Neural cell (in vitro differentiated cells): ENCODE data around the gene CADM1. TPM values are rescaled to one million over a fixed set of nuclear protein-coding genes. Genes with fewer than 3 reads are reported as not detected.

ENCODE experiments used
- H2AFZ ChIP-seq: fragments of 200-600, 300-800 bp; sonication (generic), shearing (Covaris generic); 2 replicates; pipeline ENCODE4 v1.6.0; 2014; ENCODE audit warnings: low read depth, mild to moderate bottlenecking, antibody characterized with exemption, low read length, moderate library complexity
- H3F3A ChIP-seq: fragments of 200-600 bp; shearing (Covaris generic); 2 replicates; pipeline ENCODE4 v1.6.1; 2016; ENCODE audit warnings: mild to moderate bottlenecking, moderate library complexity, mixed read lengths, antibody characterized with exemption, low read length; ENCODE audit not compliant: insufficient read depth, poor library complexity, severe bottlenecking
- H3K27ac ChIP-seq: fragments of 200-600, 300-800 bp; sonication (generic), shearing (Covaris generic); 2 replicates; pipeline ENCODE4 v1.5.1; 2014; ENCODE audit warnings: mild to moderate bottlenecking, low read length, moderate library complexity
- H3K27me3 ChIP-seq: fragments of 300-800, 200-600 bp; sonication (generic), shearing (Covaris generic); 2 replicates; pipeline ENCODE4 v1.6.0; 2014; ENCODE audit warnings: mild to moderate bottlenecking, low read depth, low read length, moderate library complexity; ENCODE audit not compliant: insufficient read depth
- H3K36me3 ChIP-seq: fragments of 300-800, 200-600 bp; sonication (generic), shearing (Covaris generic); 2 replicates; pipeline ENCODE4 v1.5.1; 2014; ENCODE audit warnings: mild to moderate bottlenecking, antibody characterized with exemption, low read length, moderate library complexity; ENCODE audit not compliant: insufficient read depth
- H3K4me2 ChIP-seq: fragments of 300-800, 200-600 bp; sonication (generic), shearing (Covaris generic); 2 replicates; pipeline ENCODE4 v1.6.0; 2014; ENCODE audit warnings: mild to moderate bottlenecking, low read length
- H3K4me3 ChIP-seq: fragments of 300-800, 200-600 bp; sonication (generic), shearing (Covaris generic); 2 replicates; pipeline ENCODE4 v1.5.1; 2014; ENCODE audit warnings: mild to moderate bottlenecking, low read length, moderate library complexity
- H3K79me2 ChIP-seq: fragments of 200-600 bp; shearing (Covaris generic); replicated peaks from 2 replicates; pipeline ENCODE4 v1.6.0; 2014; ENCODE audit warnings: mild to moderate bottlenecking, low read length, moderate library complexity; ENCODE audit not compliant: insufficient read depth
- H3K9ac ChIP-seq: fragments of 300-800, 200-600 bp; sonication (generic), shearing (Covaris generic); 2 replicates; pipeline ENCODE4 v1.6.1; 2016; ENCODE audit warnings: mild to moderate bottlenecking, low read length, mixed read lengths
- H3K9me2 ChIP-seq: fragments of 200-600 bp; shearing (Covaris generic); 2 replicates; pipeline ENCODE4 v1.6.1; 2016; ENCODE audit warnings: mild to moderate bottlenecking, low read length, mixed read lengths; ENCODE audit not compliant: insufficient read depth
- H3K9me3 ChIP-seq: fragments of 200-600, 300-800 bp; sonication (generic), shearing (Covaris generic); 2 replicates; pipeline ENCODE4 v1.6.1; 2016; ENCODE audit warnings: mild to moderate bottlenecking, mixed run types, low read length, moderate library complexity, mixed read lengths
- H4K20me1 ChIP-seq: fragments of 200-600 bp; shearing (Covaris generic); 2 replicates; pipeline ENCODE4 v1.6.1; 2016; ENCODE audit warnings: mild to moderate bottlenecking, mixed run types; ENCODE audit not compliant: insufficient read depth
- EP300 ChIP-seq: fragments of 450-650 bp; conservative IDR thresholded peaks from 2 replicates; pipeline ENCODE4 v1.6.1; 2014; ENCODE audit warnings: antibody characterized with exemption, mild to moderate bottlenecking, moderate library complexity; ENCODE audit not compliant: poor library complexity, severe bottlenecking
- EZH2 ChIP-seq: fragments of 200-600, 300-800 bp; shearing (Covaris generic), sonication (generic); IDR thresholded peaks from 2 replicates; pipeline ENCODE4 v1.6.1; 2014; ENCODE audit warnings: antibody characterized with exemption, low read length, borderline replicate concordance, mild to moderate bottlenecking; ENCODE audit not compliant: insufficient read depth, poor library complexity, severe bottlenecking
- MXI1 ChIP-seq: fragments of 450-650 bp; conservative IDR thresholded peaks from 2 replicates; pipeline ENCODE4 v1.6.1; 2014; ENCODE audit warnings: antibody characterized with exemption, mild to moderate bottlenecking; ENCODE audit not compliant: poor library complexity, severe bottlenecking
- POLR2AphosphoS5 ChIP-seq: IDR thresholded peaks from 2 replicates; pipeline ENCODE4 v1.6.1; 2012
- RAD21 ChIP-seq: fragments of 450-650 bp; conservative IDR thresholded peaks from 2 replicates; pipeline ENCODE4 v1.6.1; 2014; ENCODE audit warnings: antibody characterized with exemption, mild to moderate bottlenecking, moderate library complexity
- SMC3 ChIP-seq: fragments of 450-650 bp; conservative IDR thresholded peaks from 2 replicates; pipeline ENCODE4 v1.6.1; 2014; ENCODE audit warnings: antibody characterized with exemption, mild to moderate bottlenecking, moderate library complexity; ENCODE audit not compliant: poor library complexity
- TAF1 ChIP-seq: IDR thresholded peaks from 2 replicates; pipeline ENCODE4 v1.6.1; 2012; ENCODE audit warnings: low read depth
- polyA plus RNA-seq: library from polyadenylated mRNA; depleted of rRNA; stranded (reverse); fragments of >200 nt; gene quantifications from 2 replicates; pipeline ENCODE4 v1.2.3, GENCODE V29; 2014
- TF ChIP-seq, protein P1 (sequence below): IDR thresholded peaks from 2 replicates; pipeline ENCODE4 v1.6.1; 2012; ENCODE audit warnings: borderline replicate concordance
- TF ChIP-seq, protein P2 (sequence below): fragments of 450-650 bp; IDR thresholded peaks from 2 replicates; pipeline ENCODE4 v1.5.1; 2014; ENCODE audit warnings: antibody characterized with exemption, mild to moderate bottlenecking, moderate library complexity; ENCODE audit not compliant: poor library complexity, severe bottlenecking

Gene CADM1
- polyA plus RNA-seq, 1 donor from 2014 or later, result 92.1 TPM

GRCh38 chr11:115499891-115500290 lies 4.3 kb downstream of the CADM1 start:
- Histone ChIP-seq H3K4me2 (peak overlapping the region; percentile 82), H3K27me3 (no peaks in the 10 kb centered on the region), H4K20me1 (no peaks in the 10 kb centered on the region), H2AFZ (no peak overlapping the region), H3K4me3 (peak overlapping the region; percentile 80), H3K9me2 (no peaks in the 10 kb centered on the region), H3K9ac (no peak overlapping the region), H3K79me2 (peaks cover 81% of the 10 kb centered on the region), H3K36me3 (no peaks in the 10 kb centered on the region), H3K27ac (no peak overlapping the region), H3K9me3 (no peaks in the 10 kb centered on the region), H3F3A (no peaks in the 10 kb centered on the region)
- TF ChIP-seq EZH2 (no peak), EP300 (no peak), TAF1 (no peak), POLR2AphosphoS5 (no peak)
- TF ChIP-seq, protein P1, sequence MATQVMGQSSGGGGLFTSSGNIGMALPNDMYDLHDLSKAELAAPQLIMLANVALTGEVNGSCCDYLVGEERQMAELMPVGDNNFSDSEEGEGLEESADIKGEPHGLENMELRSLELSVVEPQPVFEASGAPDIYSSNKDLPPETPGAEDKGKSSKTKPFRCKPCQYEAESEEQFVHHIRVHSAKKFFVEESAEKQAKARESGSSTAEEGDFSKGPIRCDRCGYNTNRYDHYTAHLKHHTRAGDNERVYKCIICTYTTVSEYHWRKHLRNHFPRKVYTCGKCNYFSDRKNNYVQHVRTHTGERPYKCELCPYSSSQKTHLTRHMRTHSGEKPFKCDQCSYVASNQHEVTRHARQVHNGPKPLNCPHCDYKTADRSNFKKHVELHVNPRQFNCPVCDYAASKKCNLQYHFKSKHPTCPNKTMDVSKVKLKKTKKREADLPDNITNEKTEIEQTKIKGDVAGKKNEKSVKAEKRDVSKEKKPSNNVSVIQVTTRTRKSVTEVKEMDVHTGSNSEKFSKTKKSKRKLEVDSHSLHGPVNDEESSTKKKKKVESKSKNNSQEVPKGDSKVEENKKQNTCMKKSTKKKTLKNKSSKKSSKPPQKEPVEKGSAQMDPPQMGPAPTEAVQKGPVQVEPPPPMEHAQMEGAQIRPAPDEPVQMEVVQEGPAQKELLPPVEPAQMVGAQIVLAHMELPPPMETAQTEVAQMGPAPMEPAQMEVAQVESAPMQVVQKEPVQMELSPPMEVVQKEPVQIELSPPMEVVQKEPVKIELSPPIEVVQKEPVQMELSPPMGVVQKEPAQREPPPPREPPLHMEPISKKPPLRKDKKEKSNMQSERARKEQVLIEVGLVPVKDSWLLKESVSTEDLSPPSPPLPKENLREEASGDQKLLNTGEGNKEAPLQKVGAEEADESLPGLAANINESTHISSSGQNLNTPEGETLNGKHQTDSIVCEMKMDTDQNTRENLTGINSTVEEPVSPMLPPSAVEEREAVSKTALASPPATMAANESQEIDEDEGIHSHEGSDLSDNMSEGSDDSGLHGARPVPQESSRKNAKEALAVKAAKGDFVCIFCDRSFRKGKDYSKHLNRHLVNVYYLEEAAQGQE, result no peak

- Histone ChIP-seq H3K9me2 (no peaks in the 10 kb centered on the region), H3K27ac (no peak overlapping the region), H3K4me3 (no peak overlapping the region), H3K9me3 (no peaks in the 10 kb centered on the region), H3F3A (no peaks in the 10 kb centered on the region), H2AFZ (no peak overlapping the region), H3K9ac (no peak overlapping the region), H4K20me1 (no peaks in the 10 kb centered on the region), H3K36me3 (no peaks in the 10 kb centered on the region), H3K79me2 (peaks cover 86% of the 10 kb centered on the region), H3K4me2 (no peak overlapping the region), H3K27me3 (no peaks in the 10 kb centered on the region)
- TF ChIP-seq POLR2AphosphoS5, result no peak
- TF ChIP-seq, protein P2, sequence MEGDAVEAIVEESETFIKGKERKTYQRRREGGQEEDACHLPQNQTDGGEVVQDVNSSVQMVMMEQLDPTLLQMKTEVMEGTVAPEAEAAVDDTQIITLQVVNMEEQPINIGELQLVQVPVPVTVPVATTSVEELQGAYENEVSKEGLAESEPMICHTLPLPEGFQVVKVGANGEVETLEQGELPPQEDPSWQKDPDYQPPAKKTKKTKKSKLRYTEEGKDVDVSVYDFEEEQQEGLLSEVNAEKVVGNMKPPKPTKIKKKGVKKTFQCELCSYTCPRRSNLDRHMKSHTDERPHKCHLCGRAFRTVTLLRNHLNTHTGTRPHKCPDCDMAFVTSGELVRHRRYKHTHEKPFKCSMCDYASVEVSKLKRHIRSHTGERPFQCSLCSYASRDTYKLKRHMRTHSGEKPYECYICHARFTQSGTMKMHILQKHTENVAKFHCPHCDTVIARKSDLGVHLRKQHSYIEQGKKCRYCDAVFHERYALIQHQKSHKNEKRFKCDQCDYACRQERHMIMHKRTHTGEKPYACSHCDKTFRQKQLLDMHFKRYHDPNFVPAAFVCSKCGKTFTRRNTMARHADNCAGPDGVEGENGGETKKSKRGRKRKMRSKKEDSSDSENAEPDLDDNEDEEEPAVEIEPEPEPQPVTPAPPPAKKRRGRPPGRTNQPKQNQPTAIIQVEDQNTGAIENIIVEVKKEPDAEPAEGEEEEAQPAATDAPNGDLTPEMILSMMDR, result no peak
- TF ChIP-seq MXI1, result no peak
- TF ChIP-seq TAF1, result no peak
- TF ChIP-seq EZH2, result no peak
- no peak for TF ChIP-seq SMC3
- TF ChIP-seq RAD21, result no peak
- no peak for TF ChIP-seq EP300
- TF ChIP-seq, protein P1, result no peak
Observed at GRCh38 chr11:115499241-115499799, 4.9 kb downstream of the CADM1 start.
